Fibroblast of lung (primary cell): ENCODE measurements around the gene PHYHD1. TPM values are rescaled to one million over a fixed set of nuclear protein-coding genes. Genes with fewer than 3 reads are reported as not detected.
A peak's percentile ranks its signal among the peaks of the same experiment; 100 is the strongest.

Source experiments
- DNase-seq, 2 donors: peaks; one replicate each; pipeline versions ENCODE4 v3.0.0 to v3.0.0-alpha.2; 2010; ENCODE audit warnings: low read depth in 2 of 2
- H2AFZ ChIP-seq: 2 replicates; pipeline ENCODE4 v1.5.1; 2012; ENCODE audit warnings: low read length, control low read depth, inconsistent platforms
- H3K27ac ChIP-seq: 2 replicates; pipeline ENCODE4 v1.5.1; 2011; ENCODE audit warnings: low read length, control low read depth; ENCODE audit not compliant: insufficient read depth
- H3K27me3 ChIP-seq: 2 replicates; pipeline ENCODE4 v1.5.1; 2011; ENCODE audit warnings: mild to moderate bottlenecking, low read length; ENCODE audit not compliant: control insufficient read depth, insufficient read depth
- H3K36me3 ChIP-seq: 2 replicates; pipeline ENCODE4 v1.5.1; 2011; ENCODE audit warnings: low read length; ENCODE audit not compliant: control insufficient read depth, insufficient read depth
- H3K4me1 ChIP-seq: 2 replicates; pipeline ENCODE4 v1.5.1; 2011; ENCODE audit warnings: low read length; ENCODE audit not compliant: control insufficient read depth, insufficient read depth; ENCODE audit errors: extremely low read depth
- H3K4me2 ChIP-seq: 2 replicates; pipeline ENCODE4 v1.5.1; 2011; ENCODE audit warnings: low read length, control low read depth; ENCODE audit not compliant: insufficient read depth; ENCODE audit errors: extremely low read depth
- H3K4me3 ChIP-seq, 4 experiments: fragments of 200-600 bp in 1 of 4; sonication (generic) in 1 of 4; replicated peaks in 1 of 4; 2 replicates each; pipeline ENCODE4 v1.5.1; 2011 to 2016; ENCODE audit warnings: low read length in 4 of 4, low read depth in 3 of 4, mild to moderate bottlenecking in 3 of 4, control low read depth in 2 of 4, inconsistent platforms in 1 of 4, mixed read lengths in 1 of 4; ENCODE audit not compliant: insufficient read depth in 1 of 4; ENCODE audit errors: control extremely low read depth in 1 of 4
- H3K79me2 ChIP-seq: 2 replicates; pipeline ENCODE4 v1.5.1; 2012; ENCODE audit warnings: mild to moderate bottlenecking, low read length, inconsistent platforms; ENCODE audit not compliant: control insufficient read depth, insufficient read depth
- H3K9ac ChIP-seq: 2 replicates; pipeline ENCODE4 v1.5.1; 2011; ENCODE audit warnings: mild to moderate bottlenecking, low read length, control low read depth; ENCODE audit not compliant: insufficient read depth
- H3K9me3 ChIP-seq: 2 replicates; pipeline ENCODE4 v1.5.1; 2012; ENCODE audit warnings: low read depth, low read length; ENCODE audit not compliant: control insufficient read depth, insufficient read depth
- H4K20me1 ChIP-seq: 2 replicates; pipeline ENCODE4 v1.5.1; 2011; ENCODE audit warnings: low read length; ENCODE audit not compliant: control insufficient read depth, insufficient read depth; ENCODE audit errors: extremely low read depth
- EZH2 ChIP-seq: IDR thresholded peaks from 2 replicates; pipeline ENCODE4 v1.5.1; 2012; ENCODE audit warnings: low read length, control low read depth, mild to moderate bottlenecking; ENCODE audit errors: missing control alignments
- polyA plus RNA-seq, 2 donors: library from polyadenylated mRNA; depleted of rRNA in 1 of 2; stranded (reverse) in 1 of 2; unstranded in 1 of 2; fragments of >200 nt; gene quantifications; 2 replicates each; pipeline ENCODE4 v1.2.1, GENCODE V29; 2011 to 2012; ENCODE audit warnings: missing spikeins in 1 of 2
- total RNA-seq: library from RNA; depleted of rRNA; stranded (reverse); fragments of >200 nt; gene quantifications from 2 replicates; pipeline ENCODE4 v1.2.1, GENCODE V29; 2014
- TF ChIP-seq, protein P1 (sequence below), 2 donors: IDR thresholded peaks in 1 of 2; conservative IDR thresholded peaks in 1 of 2; 1 replicate in 1 of 2; 2 replicates in 1 of 2; pipeline ENCODE4 v1.5.1; 2011 to 2012; ENCODE audit warnings: low read length in 2 of 2, control low read depth in 1 of 2, inconsistent platforms in 1 of 2, low read depth in 1 of 2, mild to moderate bottlenecking in 1 of 2

The PHYHD1 gene
- total and polyA plus RNA-seq, 2 donors (not counting 1 experiment from before 2014, with no cell fraction given), result 17.7 to 20.0 TPM

DNA sequence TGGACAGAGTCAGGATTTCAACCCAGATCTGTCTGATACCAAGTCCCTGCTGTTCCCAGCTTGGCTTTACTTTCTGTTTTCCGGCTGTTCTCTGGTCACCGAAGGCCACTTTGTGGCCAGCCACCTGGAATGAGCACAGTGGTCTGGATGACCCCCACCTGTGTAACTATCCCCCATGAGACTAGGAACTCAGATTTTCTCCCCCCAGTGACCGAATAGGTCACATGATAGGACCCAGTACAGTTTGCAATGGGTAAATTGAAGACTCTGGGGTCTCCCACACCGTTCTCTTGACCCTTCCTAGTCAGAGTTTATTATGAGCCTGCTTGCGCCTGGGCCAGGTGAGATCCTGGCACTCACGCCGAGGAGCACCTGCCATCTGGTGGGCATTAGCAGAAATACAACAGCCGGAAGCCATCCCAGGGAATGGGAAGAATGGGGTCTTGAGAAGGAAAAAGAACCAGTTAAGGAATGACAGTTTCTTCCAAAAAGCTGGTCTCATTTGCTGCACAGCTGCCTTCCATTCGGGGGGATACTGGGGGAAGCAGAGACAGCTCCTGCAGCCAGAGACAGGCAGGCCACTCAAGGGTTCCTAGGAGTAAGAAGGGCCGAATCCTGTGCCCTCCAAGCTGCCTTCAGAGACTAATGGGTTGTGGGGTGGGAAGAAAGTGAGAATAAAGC lies 7.1 kb downstream of the PHYHD1 start:
- Histone ChIP-seq H3K79me2 (no peaks in the 10 kb centered on the region), H3K9ac (no peak overlapping the region), H3K9me3 (no peaks in the 10 kb centered on the region), H3K4me3 (no peak overlapping the region), H3K27ac (no peak overlapping the region), H3K4me2 (no peak overlapping the region), H4K20me1 (no peaks in the 10 kb centered on the region), H3K27me3 (no peaks in the 10 kb centered on the region), H3K36me3 (no peaks in the 10 kb centered on the region), H3K4me1 (no peaks in the 10 kb centered on the region), H2AFZ (peak overlapping the region; percentile 51)
- peak; percentile 33 to 51 for DNase-seq
- TF ChIP-seq, protein P1, sequence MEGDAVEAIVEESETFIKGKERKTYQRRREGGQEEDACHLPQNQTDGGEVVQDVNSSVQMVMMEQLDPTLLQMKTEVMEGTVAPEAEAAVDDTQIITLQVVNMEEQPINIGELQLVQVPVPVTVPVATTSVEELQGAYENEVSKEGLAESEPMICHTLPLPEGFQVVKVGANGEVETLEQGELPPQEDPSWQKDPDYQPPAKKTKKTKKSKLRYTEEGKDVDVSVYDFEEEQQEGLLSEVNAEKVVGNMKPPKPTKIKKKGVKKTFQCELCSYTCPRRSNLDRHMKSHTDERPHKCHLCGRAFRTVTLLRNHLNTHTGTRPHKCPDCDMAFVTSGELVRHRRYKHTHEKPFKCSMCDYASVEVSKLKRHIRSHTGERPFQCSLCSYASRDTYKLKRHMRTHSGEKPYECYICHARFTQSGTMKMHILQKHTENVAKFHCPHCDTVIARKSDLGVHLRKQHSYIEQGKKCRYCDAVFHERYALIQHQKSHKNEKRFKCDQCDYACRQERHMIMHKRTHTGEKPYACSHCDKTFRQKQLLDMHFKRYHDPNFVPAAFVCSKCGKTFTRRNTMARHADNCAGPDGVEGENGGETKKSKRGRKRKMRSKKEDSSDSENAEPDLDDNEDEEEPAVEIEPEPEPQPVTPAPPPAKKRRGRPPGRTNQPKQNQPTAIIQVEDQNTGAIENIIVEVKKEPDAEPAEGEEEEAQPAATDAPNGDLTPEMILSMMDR (conservative IDR thresholded peaks at IDR 0.05 in 1 of 2, IDR thresholded peaks at IDR 0.05 in 1 of 2; ENCODE audit: low read depth in 1 of 2, low read length in 2 of 2), result peak; percentile 83
- no peak for TF ChIP-seq EZH2

DNA sequence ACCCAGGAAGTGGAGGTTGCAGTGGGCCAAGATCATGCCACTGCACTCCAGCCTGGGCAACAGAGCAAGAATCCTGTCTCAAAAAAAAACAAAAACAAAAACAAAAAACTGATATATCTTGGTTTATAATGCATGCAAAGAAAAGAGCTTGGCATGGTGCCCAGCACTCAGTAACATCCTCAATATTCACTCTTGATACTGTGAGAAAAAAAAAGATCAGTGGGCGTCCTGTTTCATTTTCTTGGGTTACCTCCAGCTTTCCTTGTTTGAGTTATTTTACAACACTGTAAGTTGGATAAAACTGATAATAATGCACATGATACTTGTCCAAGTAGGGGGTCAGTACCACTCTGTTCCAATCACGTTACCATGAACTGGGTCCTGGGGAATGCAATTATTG lies 7.8 kb downstream of the PHYHD1 start:
- Histone ChIP-seq H3K9ac (no peak overlapping the region), H4K20me1 (no peaks in the 10 kb centered on the region), H2AFZ (no peak overlapping the region), H3K36me3 (no peaks in the 10 kb centered on the region), H3K27me3 (no peaks in the 10 kb centered on the region), H3K4me2 (no peak overlapping the region), H3K79me2 (no peaks in the 10 kb centered on the region), H3K4me3 (no peak overlapping the region), H3K4me1 (no peaks in the 10 kb centered on the region), H3K27ac (no peak overlapping the region), H3K9me3 (no peaks in the 10 kb centered on the region)
- no peak for DNase-seq
- TF ChIP-seq EZH2, result no peak
- TF ChIP-seq, protein P1 (conservative IDR thresholded peaks at IDR 0.05 in 1 of 2, IDR thresholded peaks at IDR 0.05 in 1 of 2; ENCODE audit: low read depth in 1 of 2, low read length in 2 of 2), result no peak

DNA sequence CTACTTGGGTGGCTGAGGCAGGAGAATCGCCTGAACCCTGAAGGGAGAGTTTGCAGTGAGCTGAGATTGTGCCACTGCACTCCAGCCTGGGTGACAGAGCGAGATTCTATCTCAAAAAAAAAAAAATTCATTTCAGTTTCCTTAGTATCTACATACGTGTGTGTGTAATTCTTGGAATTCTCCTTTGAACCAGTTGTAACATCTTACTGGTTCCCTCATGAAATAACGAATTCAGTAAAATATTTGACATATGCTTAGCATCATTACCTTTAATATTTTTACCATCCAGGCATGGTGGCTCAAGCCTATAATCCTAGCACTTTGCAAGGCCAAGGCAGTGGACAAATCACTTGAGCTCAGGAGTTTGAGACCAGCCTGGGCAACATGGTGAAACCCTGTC lies 8.8 kb downstream of the PHYHD1 start:
- Histone ChIP-seq H3K79me2 (no peaks in the 10 kb centered on the region), H3K27me3 (no peaks in the 10 kb centered on the region), H3K9me3 (no peaks in the 10 kb centered on the region), H3K36me3 (no peaks in the 10 kb centered on the region), H2AFZ (no peak overlapping the region), H3K4me2 (no peak overlapping the region), H3K4me1 (no peaks in the 10 kb centered on the region), H3K27ac (no peak overlapping the region), H3K4me3 (no peak overlapping the region), H4K20me1 (no peaks in the 10 kb centered on the region), H3K9ac (no peak overlapping the region)
- no peak for DNase-seq
- no peak for TF ChIP-seq EZH2
- TF ChIP-seq, protein P1 (conservative IDR thresholded peaks at IDR 0.05 in 1 of 2, IDR thresholded peaks at IDR 0.05 in 1 of 2; ENCODE audit: low read depth in 1 of 2, low read length in 2 of 2), result no peak
